OCI-LY3 (cell line): ENCODE results near the gene ALDH3B2.
"Not testable (repeated sequence)": the region's sequence is repeated elsewhere in the genome, so short reads cannot be mapped to it uniquely, and the experiment has no call there.

ENCODE experiments used
- H2AFZ ChIP-seq: fragments of 200-600, 300-600 bp; shearing (Covaris generic); 2 replicates; pipeline ENCODE4 v1.6.0; 2014; ENCODE audit warnings: antibody characterized with exemption, low read depth, low read length
- H3K27ac ChIP-seq: fragments of 200-600, 300-600 bp; sonication (generic); 2 replicates; pipeline ENCODE4 v1.5.1; 2014; ENCODE audit warnings: mild to moderate bottlenecking, low read length, moderate library complexity, mixed read lengths
- H3K27me3 ChIP-seq: fragments of 200-600, 300-600 bp; sonication (generic); 2 replicates; pipeline ENCODE4 v1.6.1; 2014; ENCODE audit warnings: low read depth, low read length, mixed read lengths
- H3K36me3 ChIP-seq: fragments of 200-600, 300-600 bp; sonication (generic); replicated peaks from 2 replicates; pipeline ENCODE3; 2014; ENCODE audit warnings: low read depth, low read length, mixed read lengths
- H3K4me1 ChIP-seq: fragments of 300-600, 200-600 bp; sonication (generic); 2 replicates; pipeline ENCODE4 v1.6.1; 2014; ENCODE audit warnings: low read length, mixed read lengths
- H3K4me2 ChIP-seq: fragments of 200-600, 300-600 bp; sonication (generic); 2 replicates; pipeline ENCODE4 v1.6.1; 2014; ENCODE audit warnings: low read length, mixed read lengths
- H3K4me3 ChIP-seq: fragments of 300-600, 200-600 bp; sonication (generic); 2 replicates; pipeline ENCODE4 v1.5.1; 2014; ENCODE audit warnings: antibody characterized with exemption, mild to moderate bottlenecking, low read length, moderate library complexity
- H3K79me2 ChIP-seq: fragments of 300-600, 200-600 bp; shearing (Covaris generic); 2 replicates; pipeline ENCODE4 v1.6.1; 2014; ENCODE audit warnings: mild to moderate bottlenecking, low read length, mixed read lengths
- H3K9ac ChIP-seq: fragments of 300-600, 200-600 bp; shearing (Covaris generic); 2 replicates; pipeline ENCODE4 v1.6.0; 2014; ENCODE audit warnings: mild to moderate bottlenecking, low read length, moderate library complexity
- H3K9me3 ChIP-seq: fragments of 200-600, 300-600 bp; shearing (Covaris generic); 2 replicates; pipeline ENCODE4 v1.6.1; 2014; ENCODE audit warnings: low read length, mixed read lengths; ENCODE audit not compliant: insufficient read depth
- H4K20me1 ChIP-seq: fragments of 200-600, 300-600 bp; sonication (generic); 2 replicates; pipeline ENCODE4 v1.6.1; 2016; ENCODE audit warnings: low read length, mixed read lengths; ENCODE audit not compliant: insufficient read depth
- EZH2phosphoT487 ChIP-seq: fragments of 200-600 bp; shearing (Covaris generic); IDR thresholded peaks from 2 replicates; pipeline ENCODE4 v1.6.1; 2018; ENCODE audit warnings: antibody characterized with exemption, mixed run types, low read depth
- TF ChIP-seq, protein P1 (sequence below): fragments of 200-600, 300-600 bp; sonication (generic); IDR thresholded peaks from 2 replicates; pipeline ENCODE4 v1.5.1; 2014; ENCODE audit warnings: antibody characterized with exemption, low read length, low read depth

ALDH3B2 gene

DNA sequence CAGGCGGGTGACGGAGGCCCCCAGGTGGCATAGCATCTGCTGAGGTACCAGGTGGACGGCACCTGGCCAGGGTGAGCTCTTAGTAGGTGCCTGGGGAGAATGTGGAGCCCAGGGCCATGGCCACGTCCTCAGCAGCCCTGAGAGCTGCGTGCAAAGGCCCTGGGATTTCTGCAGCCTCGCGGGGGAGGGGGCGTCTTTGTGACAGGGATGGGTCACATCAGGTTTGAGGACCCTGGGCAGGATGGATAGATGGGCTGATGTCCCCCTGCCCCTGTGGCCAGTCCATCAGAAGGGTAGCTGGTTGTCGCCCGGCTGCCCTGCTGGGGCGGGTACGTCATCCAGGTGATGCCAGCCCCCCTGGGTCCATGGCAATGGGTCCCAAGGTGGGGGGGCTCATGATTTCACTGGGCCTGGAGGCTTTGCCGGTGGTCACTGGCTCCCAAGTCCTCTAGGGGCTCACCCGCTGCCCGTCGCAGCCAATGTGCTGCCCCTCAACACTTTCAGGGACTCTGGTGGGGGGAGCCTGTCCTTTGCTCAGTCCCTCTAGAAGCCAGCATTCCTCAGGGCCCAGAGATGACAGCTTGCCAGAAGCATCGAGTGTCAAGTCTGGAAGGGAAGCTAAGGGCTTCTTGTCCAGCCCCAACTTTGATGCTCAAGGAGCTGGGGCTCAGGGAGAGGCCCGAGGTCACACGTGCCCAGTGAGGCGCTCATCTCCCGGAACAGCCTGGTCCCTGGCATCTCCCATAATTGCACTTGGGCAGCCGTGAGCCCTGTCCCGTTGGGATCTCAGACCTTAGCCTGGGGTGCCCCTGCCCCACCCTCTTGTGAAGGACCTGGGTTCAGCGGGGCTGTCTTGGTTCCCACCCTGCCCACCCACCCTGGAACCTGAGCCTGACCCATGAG, 35.6 kb downstream of the ALDH3B2 start:
- Histone ChIP-seq H3K27ac (no peak overlapping the region), H3K4me3 (no peak overlapping the region), H3K27me3 (0 out of 2 replicates have a peak, but pooled peaks cover 7% of the 10 kb centered on the region), H3K9me3 (no peaks in the 10 kb centered on the region), H3K4me2 (no peak overlapping the region), H3K79me2 (no peaks in the 10 kb centered on the region), H3K36me3 (no peaks in the 10 kb centered on the region), H3K9ac (no peak overlapping the region), H2AFZ (no peak overlapping the region), H3K4me1 (0 out of 2 replicates have a peak, but pooled peaks cover 2% of the 10 kb centered on the region), H4K20me1 (no peaks in the 10 kb centered on the region)
- TF ChIP-seq, protein P1, sequence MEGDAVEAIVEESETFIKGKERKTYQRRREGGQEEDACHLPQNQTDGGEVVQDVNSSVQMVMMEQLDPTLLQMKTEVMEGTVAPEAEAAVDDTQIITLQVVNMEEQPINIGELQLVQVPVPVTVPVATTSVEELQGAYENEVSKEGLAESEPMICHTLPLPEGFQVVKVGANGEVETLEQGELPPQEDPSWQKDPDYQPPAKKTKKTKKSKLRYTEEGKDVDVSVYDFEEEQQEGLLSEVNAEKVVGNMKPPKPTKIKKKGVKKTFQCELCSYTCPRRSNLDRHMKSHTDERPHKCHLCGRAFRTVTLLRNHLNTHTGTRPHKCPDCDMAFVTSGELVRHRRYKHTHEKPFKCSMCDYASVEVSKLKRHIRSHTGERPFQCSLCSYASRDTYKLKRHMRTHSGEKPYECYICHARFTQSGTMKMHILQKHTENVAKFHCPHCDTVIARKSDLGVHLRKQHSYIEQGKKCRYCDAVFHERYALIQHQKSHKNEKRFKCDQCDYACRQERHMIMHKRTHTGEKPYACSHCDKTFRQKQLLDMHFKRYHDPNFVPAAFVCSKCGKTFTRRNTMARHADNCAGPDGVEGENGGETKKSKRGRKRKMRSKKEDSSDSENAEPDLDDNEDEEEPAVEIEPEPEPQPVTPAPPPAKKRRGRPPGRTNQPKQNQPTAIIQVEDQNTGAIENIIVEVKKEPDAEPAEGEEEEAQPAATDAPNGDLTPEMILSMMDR = no peak
- TF ChIP-seq EZH2phosphoT487 = no peak

DNA sequence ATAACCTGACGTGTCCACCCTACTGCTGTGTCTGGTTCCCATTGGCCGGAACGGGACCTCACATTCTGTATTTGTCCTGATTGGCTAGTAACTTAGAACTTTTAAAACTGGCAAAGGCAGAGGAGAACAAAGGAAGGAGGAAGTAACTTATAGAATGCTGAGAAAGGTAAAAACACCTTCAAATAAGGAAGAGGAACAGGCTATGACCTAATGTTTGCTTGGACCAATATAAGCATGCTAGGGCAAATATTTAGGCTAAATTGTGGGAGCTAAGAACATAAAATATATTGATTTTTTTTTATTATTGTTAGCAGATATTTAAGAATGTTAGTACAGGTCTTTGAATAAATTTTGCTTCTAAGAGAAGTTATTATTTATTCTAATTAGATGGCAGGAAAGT, 37.0 kb downstream of the ALDH3B2 start:
- not testable (repeated sequence) for H3K4me1 ChIP-seq, H3K36me3 ChIP-seq, H3K9me3 ChIP-seq, H3K4me2 ChIP-seq, H3K27ac ChIP-seq, H3K4me3 ChIP-seq, H2AFZ ChIP-seq, H3K79me2 ChIP-seq, H3K27me3 ChIP-seq, H3K9ac ChIP-seq, H4K20me1 ChIP-seq

DNA sequence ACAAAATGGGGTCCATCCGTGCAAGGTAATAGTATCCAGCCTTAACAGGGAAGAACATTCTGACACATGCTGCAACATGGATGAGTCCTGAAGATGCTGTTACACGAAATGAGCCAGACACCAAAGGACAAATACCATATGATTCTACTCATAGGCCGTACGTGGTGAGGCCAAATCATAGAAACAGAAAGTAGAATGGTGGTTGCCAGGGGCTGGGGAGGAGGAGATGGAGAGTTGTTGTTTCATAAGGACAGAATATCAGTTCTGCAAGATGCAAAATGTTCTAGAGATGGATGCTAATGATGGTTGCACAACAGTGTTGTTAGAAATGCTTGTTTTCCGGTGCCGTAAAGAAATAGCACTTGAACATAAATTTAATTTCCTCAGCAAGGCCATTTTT, 37.5 kb downstream of the ALDH3B2 start:
- Histone ChIP-seq H3K4me2 (no peak overlapping the region), H3K9ac (no peak overlapping the region), H3K4me1 (0 out of 2 replicates have a peak, but pooled peaks cover 2% of the 10 kb centered on the region), H3K36me3 (no peaks in the 10 kb centered on the region), H3K9me3 (no peaks in the 10 kb centered on the region), H3K4me3 (no peak overlapping the region), H3K79me2 (no peaks in the 10 kb centered on the region), H4K20me1 (no peaks in the 10 kb centered on the region), H3K27ac (no peak overlapping the region), H3K27me3 (0 out of 2 replicates have a peak, but pooled peaks cover 7% of the 10 kb centered on the region), H2AFZ (no peak overlapping the region)
- TF ChIP-seq, protein P1 = no peak
- TF ChIP-seq EZH2phosphoT487 = no peak

DNA sequence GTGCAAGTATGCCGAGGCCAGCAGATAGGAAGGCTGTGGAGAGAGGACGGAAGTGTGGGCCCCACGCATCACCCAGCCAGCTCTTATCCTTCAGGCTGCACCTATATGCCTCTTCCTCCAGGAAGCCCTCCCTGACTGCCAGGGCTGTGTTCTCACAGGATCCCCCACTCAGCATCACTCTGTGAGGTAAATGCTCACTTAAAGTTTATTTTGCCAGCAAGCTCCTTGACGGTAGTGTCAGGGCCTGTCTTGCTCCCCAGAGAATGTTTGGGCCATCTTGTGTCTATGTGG, 39.2 kb downstream of the ALDH3B2 start:
- TF ChIP-seq, protein P1 = no peak
- no peak for TF ChIP-seq EZH2phosphoT487
- H3K4me2 ChIP-seq = no peak overlapping the region

More for the DNA sequence above, 39.2 kb downstream of the ALDH3B2 start:
- H4K20me1 ChIP-seq = no peaks in the 10 kb centered on the region
- H3K27me3 ChIP-seq = 0 out of 2 replicates have a peak, but pooled peaks cover 3% of the 10 kb centered on the region
- H3K9me3 ChIP-seq = no peaks in the 10 kb centered on the region
- H2AFZ ChIP-seq = no peak overlapping the region
- H3K4me1 ChIP-seq = peaks cover 10% of the 10 kb centered on the region
- H3K36me3 ChIP-seq = no peaks in the 10 kb centered on the region
- H3K4me3 ChIP-seq = no peak overlapping the region
- H3K9ac ChIP-seq = no peak overlapping the region
- H3K27ac ChIP-seq = no peak overlapping the region
- H3K79me2 ChIP-seq = no peaks in the 10 kb centered on the region
